NCI-H128 (cell line): ENCODE data around the gene HSPA12B.

Experiments
- DNase-seq: peaks from one replicate; lab custom pipeline; 2025; ENCODE audit not compliant: unreplicated experiment; lab: John Stamatoyannopoulos, UW

Gene HSPA12B, protein sequence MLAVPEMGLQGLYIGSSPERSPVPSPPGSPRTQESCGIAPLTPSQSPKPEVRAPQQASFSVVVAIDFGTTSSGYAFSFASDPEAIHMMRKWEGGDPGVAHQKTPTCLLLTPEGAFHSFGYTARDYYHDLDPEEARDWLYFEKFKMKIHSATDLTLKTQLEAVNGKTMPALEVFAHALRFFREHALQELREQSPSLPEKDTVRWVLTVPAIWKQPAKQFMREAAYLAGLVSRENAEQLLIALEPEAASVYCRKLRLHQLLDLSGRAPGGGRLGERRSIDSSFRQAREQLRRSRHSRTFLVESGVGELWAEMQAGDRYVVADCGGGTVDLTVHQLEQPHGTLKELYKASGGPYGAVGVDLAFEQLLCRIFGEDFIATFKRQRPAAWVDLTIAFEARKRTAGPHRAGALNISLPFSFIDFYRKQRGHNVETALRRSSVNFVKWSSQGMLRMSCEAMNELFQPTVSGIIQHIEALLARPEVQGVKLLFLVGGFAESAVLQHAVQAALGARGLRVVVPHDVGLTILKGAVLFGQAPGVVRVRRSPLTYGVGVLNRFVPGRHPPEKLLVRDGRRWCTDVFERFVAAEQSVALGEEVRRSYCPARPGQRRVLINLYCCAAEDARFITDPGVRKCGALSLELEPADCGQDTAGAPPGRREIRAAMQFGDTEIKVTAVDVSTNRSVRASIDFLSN

DNA sequence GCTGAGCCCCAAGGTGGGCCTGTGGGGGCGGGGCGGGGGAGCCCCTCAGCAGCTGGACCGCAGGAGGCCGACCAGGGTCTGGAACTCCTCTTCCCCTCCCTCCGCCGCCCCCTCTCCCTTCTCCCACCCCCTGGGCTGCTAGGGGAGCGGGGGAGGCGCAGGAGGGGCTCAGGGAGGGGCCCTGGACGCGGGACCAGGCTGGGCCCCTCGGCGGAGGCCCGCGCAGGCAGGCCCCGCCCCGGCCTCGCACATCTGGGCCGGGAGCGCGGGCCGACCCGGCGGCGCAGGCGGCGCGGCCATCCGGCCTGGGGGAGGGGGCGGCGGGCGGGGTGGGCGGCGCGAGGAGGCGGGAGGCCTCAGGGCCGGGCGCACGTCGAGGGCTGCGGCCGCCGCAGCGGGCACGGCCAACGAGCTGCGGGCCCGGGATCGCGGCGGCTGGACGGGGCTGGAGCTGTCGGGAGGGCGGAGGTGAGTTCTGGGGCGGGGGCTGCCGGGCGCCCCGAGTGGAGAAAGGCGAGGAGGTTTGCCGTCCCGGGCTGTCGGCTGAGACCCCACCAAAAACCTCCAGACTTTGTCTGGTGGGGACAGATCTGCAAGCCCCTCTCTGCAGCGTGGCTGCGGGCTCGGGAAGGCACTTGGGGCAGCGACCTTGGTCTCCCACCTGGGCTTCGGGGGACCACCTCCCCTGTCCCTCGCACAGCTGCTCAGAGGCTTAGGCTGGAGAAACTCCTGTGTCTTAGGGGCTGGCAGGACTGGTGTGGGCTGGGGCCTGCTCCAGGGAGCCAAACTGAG lies at the start of gene HSPA12B:
Gene HSPA12B (plus strand): TSS at position 359 of the 792 bp plus-strand sequence. CDS start 5,990 bp downstream, outside the sequence.
- DNase-seq, result no peak

DNA sequence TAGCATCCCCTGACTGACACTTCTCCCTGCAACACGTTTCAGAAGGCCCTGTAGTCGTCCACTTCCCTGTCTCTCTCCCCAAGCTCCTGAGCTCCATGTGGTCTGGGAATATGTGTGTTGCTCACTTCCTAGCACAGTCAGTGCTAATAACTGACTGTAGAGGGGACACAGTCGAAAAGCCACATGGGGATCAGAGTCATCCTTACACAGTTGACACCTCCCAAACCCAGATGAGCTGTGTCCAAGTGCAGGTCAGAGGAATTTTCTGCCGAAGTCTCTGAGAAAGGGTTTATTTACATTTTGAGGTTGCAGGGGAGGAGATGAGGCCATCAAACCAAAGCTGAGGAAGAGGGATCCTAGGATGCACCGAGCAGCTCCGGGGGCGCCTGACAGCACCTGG lies 47.1 kb upstream of the HSPA12B start:
- no peak for DNase-seq

GRCh38 chr20:3686421-3686820 lies 46.1 kb upstream of the HSPA12B start:
- no peak for DNase-seq

DNA sequence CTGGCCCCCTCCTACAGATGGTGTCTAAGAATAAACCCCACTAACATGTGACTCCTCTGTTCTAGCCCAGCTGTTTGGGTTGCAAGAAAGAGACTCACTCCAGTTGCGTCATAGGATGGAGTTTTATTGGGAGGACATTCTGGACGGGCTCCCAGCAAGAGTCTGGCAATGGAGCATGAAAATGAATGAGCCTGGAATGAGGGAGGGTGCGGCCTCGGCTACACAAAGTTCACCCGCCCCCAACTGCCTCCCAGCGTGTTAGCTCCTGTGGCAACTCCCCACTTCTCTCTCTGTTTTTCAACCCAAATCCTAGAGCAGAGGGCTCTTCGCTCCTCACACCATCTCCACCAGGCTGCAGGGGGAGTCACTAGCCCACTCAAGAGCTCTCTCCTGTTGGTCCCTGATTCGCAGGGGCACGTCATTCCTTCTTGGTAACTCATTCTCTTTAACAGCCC lies 45.6 kb upstream of the HSPA12B start:
- DNase-seq, result no peak

DNA sequence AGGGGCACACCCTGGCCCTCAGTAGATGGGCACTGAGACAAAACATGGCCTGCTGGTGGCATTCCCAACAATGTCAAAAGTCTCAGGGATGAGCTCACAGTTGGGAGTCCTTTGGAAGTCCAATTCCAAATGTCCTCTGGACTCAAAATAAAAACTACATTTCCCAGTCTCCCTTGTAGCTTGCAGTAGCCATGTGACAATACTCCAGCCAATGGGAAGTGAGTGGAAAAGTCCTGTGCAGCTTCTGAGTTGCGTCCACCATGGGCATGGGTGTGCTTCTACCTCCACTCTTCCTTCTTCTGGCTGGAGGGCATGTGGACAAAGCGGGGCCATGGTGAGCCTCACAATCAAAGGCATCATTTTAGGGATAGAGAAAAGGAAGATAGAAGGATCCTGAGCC lies 44.8 kb upstream of the HSPA12B start:
- DNase-seq, result no peak

- DNase-seq, result no peak
These were observed 42.5 kb upstream of the HSPA12B start for GRCh38 chr20:3689978-3690377.

DNA sequence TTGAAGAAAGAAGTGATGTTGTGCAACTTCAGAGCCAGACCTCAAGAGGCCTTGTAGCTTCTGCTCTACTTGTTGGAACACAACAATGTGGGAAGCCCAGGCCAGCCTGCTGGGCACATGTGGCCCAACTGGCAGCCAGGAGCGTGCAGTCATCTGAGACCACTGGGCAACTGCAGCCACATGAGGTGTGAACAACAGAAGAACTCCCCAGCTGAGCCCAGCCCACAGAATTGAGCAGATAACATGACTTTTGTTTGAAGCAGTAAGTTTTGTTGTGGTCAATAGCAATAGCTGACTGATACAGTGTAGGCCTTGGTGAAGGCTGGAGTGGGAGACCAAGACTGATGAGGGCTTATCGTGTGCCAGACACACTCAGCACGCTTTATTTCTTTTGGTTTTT lies 42.1 kb upstream of the HSPA12B start:
- no peak for DNase-seq

GRCh38 chr20:3691306-3691705 lies 41.2 kb upstream of the HSPA12B start:
- no peak for DNase-seq

DNA sequence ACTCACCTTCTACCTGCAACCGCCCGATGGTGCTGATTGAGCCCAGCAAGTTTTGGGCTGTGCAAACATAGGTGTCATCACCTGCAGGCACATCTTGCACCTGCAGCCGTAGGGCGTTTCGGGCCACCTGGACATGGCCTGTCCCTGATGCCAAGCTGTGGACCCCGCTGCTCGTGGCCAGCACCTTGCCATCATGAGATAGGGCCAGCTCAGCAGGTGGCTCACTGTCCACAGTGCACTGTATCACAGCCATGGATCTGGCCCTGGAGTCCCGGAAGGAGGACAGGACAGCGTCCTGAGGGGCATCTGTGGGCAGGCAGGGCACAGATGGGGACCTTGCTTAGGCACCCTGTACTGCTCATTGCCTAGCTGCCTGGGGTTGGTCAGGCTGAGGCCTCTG lies 40.6 kb upstream of the HSPA12B start:
- no peak for DNase-seq

DNA sequence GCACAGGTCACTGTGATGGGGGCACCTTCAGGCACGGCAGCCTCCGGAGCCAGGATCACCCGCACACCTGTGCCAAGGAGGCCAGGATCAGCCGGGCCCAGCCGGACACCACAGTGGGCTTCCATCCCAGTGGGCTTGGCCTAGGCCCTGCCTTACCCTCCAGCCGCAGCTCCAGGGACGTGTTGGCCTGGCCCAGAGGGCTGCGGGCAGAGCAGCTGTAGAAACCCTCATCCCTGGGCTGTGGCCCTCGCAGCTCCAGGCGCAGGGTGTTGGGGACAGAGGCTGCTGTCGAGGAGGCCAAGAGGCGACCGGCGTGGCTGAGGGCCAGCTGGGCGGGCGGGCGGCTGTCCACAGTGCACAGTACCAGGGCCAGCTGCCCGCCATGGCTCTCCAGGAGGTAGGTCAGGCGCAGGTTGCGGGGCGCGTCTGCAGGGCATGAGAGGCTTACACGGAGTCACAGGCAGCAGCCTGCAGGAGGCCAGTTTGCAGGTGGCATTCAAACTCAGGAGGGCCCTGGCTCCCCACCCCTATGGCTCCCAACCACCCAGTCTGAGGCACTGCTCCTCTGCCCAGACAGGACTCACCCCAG lies 39.7 kb upstream of the HSPA12B start:
- DNase-seq, result no peak

DNA sequence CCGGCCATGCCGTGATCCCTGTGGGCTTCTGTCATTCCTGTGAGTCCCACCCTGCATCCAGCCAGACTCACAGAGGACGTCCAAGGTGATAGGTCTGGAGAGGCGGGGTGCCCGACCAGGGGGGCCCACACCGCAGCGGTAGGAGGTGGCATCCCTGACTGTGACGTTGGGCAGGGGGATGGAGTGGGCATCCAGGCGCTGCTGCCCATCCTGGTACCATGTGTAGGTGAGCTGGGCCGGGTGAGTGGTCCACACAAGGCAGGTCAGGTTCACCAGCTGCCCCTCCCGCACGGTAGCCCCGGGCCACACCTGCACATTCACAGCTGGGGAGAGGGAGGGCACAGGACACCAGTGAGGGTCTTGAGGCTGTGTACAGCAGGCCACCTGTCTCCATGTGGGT lies 39.1 kb upstream of the HSPA12B start:
- DNase-seq, result no peak

DNA sequence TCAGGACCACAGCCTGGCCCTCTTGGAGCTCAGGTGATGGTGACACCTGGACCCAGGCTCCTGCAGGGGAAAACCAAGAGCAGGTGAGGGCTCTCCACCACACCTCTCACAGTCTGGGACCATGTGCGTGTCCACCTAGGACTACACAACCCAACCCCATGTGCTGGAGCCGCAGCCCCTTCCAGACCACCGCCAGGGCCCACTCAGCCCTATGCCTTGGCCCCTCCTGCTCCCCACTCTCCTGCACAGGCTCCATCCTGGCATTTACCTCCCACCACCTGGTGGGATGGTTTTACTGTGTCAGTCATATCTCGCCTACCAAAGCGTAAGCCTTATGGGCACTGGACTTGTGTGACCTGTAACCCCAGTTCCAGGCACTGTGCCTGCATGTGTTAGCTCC lies 37.6 kb upstream of the HSPA12B start:
- no peak for DNase-seq

DNA sequence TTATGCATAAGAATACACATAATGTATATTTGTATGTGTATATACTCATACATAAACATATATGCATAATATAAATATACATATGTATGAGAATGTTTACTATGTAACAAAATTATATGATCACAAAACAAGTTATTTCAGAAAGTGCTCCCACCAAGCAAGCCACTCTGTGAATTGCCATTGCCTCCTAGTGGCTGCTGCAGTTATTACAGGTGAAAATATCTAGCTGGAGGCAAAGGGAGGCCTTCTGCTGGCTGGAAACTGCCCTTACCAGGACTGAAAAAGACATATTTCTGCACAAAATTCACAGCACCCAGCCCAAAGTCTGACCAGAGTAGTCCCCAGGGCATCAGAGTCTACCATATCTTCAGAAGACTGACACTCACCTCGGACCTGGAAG lies 36.3 kb upstream of the HSPA12B start:
- DNase-seq, result no peak

DNA sequence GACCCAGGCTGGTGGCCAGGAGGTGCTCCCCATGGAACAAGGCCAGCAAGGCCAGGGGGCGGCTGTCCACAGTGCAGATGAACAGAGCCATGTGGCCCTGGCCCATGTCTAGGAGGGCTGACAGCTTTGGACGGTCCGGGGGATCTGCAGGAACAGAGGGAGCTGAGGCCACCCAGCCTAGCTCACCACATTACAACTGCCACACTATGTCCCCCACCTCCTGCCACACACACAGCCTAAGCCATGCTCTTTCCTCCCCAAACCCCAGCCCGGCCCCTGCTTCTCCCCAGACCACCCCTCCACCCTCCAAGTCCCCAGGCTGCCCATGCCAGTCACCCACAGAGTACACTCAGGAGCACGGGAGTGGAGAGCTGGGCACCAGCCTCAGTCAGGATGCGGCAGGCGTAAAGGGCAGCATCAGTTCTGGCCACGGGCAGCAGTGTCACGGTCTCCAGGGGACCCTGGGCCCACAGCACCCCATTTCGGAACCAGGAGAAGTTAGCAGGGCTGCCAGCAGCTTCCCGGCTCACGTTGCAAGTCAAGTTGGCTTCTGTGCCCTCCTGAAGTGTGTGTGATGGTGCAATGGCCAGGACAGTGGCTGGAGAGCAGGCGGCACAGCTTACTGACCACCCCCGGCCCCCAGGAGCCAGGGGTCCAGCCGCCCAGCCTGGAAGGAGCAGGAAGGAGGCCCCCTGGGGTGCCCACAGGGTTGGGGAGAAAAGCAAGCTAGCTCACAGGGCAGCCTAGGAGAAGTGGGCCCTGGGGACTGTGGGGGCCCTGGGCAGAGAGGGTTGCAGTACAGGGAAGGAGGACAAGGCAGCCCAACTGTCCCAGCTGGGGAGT lies 35.5 kb upstream of the HSPA12B start:
- DNase-seq, result no peak

GRCh38 chr20:3697588-3698305 lies 34.7 kb upstream of the HSPA12B start:
- no peak for DNase-seq

GRCh38 chr20:3698591-3699001 lies 33.9 kb upstream of the HSPA12B start:
- DNase-seq, result no peak

DNA sequence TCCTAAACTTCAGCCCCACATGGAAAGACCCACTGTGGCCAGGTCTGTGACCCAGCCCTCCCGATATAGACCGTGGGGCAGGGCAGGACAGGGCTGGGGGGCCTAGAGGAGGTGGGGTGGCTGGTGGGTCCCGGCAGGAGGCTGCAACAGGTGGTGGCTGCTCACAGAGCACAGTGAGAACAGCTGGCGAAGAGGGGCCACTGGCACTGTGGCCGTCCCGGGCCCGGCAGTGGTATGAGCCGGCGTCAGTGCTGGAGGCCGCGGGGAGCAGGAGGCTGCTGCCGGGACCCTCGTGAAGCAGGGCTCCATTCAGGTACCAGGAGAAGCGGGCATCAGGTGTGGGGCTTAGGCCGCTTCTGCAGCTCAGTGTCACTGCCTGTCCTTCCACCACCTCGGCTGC lies 33.4 kb upstream of the HSPA12B start:
- DNase-seq, result no peak

- no peak for DNase-seq
These were observed 31.2 kb upstream of the HSPA12B start for GRCh38 chr20:3701061-3701998.
